ENCODE results near the gene SDK1. TPM values are rescaled to one million over a fixed set of nuclear protein-coding genes. Genes with fewer than 3 reads are reported as not detected.

Gene SDK1
- total RNA-seq, 1 experiment from 2014 or later: 1.8 TPM

- DNase-seq (ENCODE audit: low spot score): no peak
These were observed 873.0 kb downstream of the SDK1 start for GRCh38 chr7:4174016-4174415.

GRCh38 chr7:4174451-4174850 lies 873.4 kb downstream of the SDK1 start:
- no peak for DNase-seq (ENCODE audit: low spot score)

- no peak for DNase-seq (ENCODE audit: low spot score)
These were observed 873.8 kb downstream of the SDK1 start for GRCh38 chr7:4174884-4175283.

- DNase-seq (ENCODE audit: low spot score): no peak
These were observed 874.4 kb downstream of the SDK1 start for GRCh38 chr7:4175346-4175973.

GRCh38 chr7:4177001-4177400 lies 875.9 kb downstream of the SDK1 start:
- DNase-seq (ENCODE audit: low spot score): no peak

GRCh38 chr7:4178416-4178815 lies 877.4 kb downstream of the SDK1 start:
- no peak for DNase-seq (ENCODE audit: low spot score)

GRCh38 chr7:4178916-4179687 lies 878.0 kb downstream of the SDK1 start:
- DNase-seq (ENCODE audit: low spot score): no peak

- DNase-seq (ENCODE audit: low spot score): no peak
These were observed 878.8 kb downstream of the SDK1 start for GRCh38 chr7:4179688-4180380.

- DNase-seq (ENCODE audit: low spot score): no peak
These were observed 880.4 kb downstream of the SDK1 start for GRCh38 chr7:4181446-4181845.

- no peak for DNase-seq (ENCODE audit: low spot score)
These were observed 881.7 kb downstream of the SDK1 start for GRCh38 chr7:4182605-4183300.

- DNase-seq (ENCODE audit: low spot score): no peak
These were observed 883.6 kb downstream of the SDK1 start for GRCh38 chr7:4184653-4185052.

- no peak for DNase-seq (ENCODE audit: low spot score)
These were observed 884.1 kb downstream of the SDK1 start for GRCh38 chr7:4185136-4185535.

- no peak for DNase-seq (ENCODE audit: low spot score)
These were observed 884.9 kb downstream of the SDK1 start for GRCh38 chr7:4185721-4186512.

- no peak for DNase-seq (ENCODE audit: low spot score)
These were observed 885.4 kb downstream of the SDK1 start for GRCh38 chr7:4186513-4186780.

GRCh38 chr7:4188651-4189050 lies 887.6 kb downstream of the SDK1 start:
- DNase-seq (ENCODE audit: low spot score): no peak

- DNase-seq (ENCODE audit: low spot score): peak; percentile 83
These were observed 888.1 kb downstream of the SDK1 start for GRCh38 chr7:4189131-4189570.

- no peak for DNase-seq (ENCODE audit: low spot score)
These were observed 889.2 kb downstream of the SDK1 start for GRCh38 chr7:4190010-4190981.

GRCh38 chr7:4191046-4191445 lies 890.0 kb downstream of the SDK1 start:
- DNase-seq (ENCODE audit: low spot score): no peak

GRCh38 chr7:4191525-4191924 lies 890.5 kb downstream of the SDK1 start:
- no peak for DNase-seq (ENCODE audit: low spot score)

GRCh38 chr7:4195660-4196059 lies 894.6 kb downstream of the SDK1 start:
- DNase-seq (ENCODE audit: low spot score): no peak
